HG03196 (cell line): ENCODE data around the gene BAZ2B.
"Not testable (repeated sequence)": the region's sequence is repeated elsewhere in the genome, so short reads cannot be mapped to it uniquely, and the experiment has no call there.

ENCODE experiments used
- ATAC-seq: cut with Tn5 transposase; IDR thresholded peaks from one replicate; pipeline ENCODE4 v1.9.1; 2021; ENCODE audit not compliant: unreplicated experiment

Gene BAZ2B

DNA sequence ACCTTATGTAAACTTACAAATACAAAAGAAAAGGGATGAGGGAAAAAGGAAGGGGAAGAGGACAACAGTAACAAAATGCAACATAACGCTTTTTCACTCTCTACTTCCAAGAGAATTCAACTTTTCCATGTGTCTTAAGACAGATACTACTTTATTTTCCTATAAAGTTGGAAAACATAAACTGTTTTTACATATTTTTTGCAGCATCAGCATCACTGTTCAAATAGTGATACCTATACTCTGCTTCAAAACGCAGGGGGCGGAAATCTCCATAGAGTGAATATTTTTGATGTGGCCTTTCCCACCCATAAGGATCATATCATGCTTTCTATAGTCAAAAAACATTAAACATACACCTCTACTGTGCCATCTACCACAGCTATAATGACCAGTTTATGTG lies 77.5 kb downstream of the BAZ2B start:
- no peak for ATAC-seq

DNA sequence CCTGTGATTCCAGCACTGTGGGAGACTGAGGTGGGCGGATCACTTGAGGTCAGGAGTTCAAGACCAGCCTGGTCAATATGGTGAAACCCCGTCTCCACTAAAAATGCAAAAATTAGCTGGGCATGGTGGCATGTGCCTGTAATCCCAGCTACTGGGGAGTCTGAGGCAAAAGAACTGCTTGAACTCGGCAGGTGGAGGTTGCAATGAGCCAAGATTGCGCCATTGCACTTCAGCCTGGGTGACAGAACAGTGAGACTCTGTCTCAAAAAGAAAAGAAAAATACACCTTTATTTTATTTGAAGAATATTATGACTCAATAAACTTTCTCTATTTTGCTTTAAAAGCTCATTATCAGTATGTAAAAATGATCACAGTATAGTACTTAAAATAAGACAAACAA lies 81.1 kb downstream of the BAZ2B start:
- ATAC-seq, result not testable (repeated sequence)

DNA sequence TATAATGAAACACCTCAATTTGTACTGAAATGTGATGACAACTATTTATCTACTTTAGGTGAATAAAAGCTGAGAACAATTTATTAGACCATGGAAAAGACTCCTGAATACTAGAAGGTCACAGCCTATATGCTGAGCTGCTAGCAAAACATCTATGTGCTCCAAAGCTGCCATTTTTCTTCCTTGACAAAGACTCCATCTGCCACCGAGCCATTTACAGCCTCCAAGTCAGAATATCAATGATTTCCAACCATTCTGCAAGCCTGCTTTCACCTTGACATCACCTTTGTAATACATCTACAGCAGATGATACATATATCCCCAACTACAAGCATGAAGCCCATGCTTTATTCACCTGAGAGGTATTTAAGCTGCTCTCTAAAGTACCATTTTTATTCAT lies 84.9 kb downstream of the BAZ2B start:
- ATAC-seq, result no peak

DNA sequence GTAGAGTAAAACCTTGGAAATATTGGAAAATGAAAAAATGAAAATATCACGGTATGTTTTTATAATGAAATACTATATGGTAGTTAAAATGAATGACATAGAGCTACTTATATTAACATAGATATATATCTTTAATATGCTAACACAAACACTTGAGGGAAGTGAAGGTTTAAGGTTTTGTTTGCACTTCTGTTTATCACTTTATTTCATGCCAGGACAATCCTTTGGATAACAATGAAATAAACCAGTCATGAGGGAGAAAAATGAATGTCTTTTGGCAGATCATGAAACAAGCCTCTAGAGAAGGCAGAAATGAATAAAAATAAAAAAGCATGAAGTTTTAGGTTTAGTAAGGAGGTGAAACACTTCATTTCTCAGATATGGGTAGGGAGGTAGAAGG lies 89.9 kb downstream of the BAZ2B start:
- ATAC-seq, result no peak

DNA sequence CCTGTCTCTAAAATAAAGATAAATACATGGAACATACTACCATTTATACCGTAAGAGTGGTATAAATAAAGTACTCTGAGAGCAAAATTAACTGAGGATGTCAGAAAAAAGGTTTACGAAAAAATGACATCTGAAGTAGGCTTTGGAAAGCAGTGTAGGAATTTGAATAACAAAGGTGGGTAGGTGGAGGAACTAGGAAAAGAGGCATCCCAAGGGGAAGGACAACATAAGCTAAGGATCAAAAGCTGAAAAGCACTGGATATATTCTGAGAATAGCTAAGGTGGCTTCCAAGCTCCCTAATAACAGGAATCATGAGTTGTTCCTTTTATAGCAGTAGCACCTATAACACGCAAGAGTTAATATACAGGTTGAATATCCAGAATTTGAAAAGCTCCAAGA lies 91.3 kb downstream of the BAZ2B start:
- ATAC-seq, result no peak

DNA sequence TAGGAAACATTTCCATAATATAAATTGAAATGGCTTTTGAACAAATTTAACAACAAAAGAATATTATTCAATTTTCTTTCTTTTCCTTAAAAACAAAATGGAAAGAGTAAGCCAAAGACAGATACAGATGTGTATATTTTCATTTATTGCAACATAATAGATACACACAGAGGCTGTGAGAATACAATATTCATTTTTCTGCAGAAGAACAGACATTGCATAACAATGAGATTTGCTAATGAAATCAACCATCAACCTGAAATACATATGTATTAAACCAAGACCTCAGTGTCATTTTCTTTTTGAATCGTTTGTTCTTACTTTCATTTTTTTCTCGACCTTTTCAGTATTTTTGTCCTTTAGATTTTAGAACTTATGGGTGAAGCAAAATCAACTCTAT lies 95.1 kb downstream of the BAZ2B start:
- ATAC-seq, result no peak

DNA sequence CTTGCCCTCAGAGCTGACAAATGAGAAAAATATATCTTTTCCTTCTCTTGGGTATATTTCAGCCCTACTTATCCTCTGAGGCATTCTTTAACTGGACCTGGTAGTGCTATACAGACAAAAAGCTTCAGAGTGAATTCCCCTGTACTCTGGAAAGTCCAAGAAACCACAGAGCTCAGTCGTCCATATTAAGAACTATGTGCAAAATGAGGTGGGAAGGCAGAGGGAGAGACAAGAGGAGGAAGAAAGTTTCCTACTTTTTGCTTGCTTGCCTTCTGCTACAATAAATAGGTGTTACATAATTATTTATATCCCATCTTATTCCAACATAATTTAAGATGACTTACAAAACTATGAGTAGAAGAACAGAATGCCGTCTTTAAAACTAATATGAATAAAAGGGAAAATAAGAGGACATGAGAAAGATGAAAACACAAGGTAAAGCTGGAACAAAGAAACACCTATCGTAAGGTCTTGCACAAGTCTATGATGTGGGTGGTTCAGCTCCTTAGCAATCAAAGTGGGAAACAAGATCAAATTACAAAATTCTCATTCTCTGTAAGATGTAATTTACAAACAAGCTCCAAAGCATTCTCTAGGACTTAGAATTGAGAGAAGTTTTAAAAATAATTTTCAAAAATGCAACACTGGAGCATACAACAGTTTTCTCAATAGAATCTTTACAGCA lies 97.9 kb downstream of the BAZ2B start:
- no peak for ATAC-seq

DNA sequence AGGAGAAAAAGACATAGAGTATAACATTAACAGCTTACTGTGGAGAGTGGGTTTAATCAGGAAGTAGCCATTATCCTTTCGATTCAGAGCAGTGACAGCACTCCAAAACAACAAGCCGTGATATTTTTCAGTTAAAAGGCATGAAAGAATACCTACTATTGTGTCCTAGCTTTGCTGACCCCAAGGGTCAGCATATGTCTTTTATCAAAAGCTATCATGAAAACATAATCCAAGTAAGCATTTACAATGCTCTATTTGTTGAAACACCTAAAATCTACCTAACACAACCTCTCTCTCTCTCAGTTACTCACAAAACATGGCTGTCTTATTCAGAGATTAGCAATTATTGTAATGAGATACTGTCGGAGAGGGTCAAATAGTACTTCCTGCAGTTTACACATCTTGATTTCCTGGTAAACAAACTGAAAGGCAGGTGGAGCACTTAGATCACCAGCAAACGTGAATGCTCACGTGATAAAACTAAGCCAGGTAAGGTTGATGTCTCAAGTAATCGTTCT lies 100.0 kb downstream of the BAZ2B start:
- ATAC-seq, result peak; percentile 85

DNA sequence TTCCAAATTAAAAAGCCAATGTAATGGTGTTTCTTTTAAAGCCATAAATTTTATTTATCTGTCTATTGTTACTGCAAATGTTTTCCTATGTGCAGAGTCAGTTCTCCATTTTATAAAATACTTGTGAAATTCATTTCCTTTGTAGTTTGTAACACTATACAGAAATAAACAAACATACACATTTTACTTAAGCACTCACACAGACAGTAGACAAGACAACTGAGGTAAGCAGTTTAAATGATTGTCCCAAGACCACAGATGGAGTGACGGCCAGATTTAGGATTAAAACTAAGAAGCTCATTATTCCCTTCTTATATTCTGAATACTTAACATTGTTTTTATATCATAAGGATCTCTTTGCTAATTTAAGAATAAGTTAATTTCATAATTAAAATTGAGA lies 100.9 kb downstream of the BAZ2B start:
- ATAC-seq, result no peak

DNA sequence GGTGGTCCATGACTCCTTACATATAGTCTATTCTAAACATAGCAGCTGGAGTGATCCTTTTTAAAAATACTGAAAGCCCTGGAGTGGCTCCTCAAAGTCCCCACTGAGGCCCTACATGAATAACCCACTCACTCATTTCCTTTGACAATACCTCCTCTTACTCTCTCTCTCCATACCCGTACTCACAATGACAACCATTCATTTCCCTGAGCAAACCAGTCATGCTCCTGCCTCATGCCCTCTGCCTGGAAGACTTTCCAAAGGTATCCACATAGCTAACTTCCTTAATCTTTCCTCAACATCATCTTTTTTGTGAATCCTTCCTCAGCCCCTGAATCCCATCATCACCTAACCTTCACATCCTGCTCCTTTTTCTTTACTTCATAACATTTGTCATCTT lies 102.6 kb downstream of the BAZ2B start:
- no peak for ATAC-seq

DNA sequence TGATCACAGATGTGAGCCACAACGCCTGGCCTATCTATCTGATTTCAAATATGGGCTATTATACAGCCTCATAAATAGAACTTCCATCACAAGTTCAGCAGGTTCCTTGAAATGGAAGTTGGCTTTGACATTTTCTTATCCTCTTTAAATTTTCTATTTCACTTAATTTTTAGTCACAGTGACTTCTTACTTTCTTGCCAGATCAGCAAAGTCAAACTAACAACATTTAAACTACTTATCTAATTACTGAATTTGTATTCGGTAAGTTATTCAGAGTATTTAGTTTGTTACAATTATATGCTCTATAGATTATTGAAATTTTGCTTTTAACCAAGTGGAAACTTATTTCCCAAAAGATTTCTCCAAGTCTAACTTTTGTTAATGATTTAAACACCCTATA lies 108.2 kb downstream of the BAZ2B start:
- ATAC-seq, result no peak

DNA sequence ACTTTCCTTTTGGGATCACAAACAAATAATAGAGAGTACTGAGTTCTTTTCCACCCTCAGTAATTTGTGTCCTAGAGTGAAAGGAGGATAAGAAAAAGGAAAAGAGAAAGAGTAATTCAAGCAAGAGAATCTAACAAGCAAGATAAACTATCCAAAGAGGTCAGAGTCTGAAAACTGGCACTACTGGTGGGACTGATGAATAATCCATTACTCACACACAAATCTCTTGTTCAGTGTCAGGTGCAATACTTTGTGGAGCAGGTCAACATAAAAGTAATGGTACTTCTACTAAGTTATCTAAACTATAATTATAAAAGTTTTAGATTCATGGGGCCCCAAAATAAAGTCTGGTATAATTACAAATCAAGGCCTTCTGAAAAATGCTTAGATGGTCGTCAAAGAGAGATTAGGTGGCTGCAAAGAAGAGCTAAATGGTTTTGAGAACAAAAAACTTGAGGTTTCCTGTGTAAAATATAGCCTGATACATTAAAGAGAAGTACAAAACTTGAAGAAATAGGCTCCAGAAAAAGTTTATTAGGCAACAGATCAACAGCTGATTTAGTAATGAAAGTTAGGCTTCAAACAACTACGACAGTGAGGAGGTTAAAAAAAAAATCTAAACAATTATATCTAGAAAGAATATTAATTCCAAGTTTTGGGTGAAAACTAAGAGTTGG lies 109.4 kb downstream of the BAZ2B start:
- no peak for ATAC-seq

DNA sequence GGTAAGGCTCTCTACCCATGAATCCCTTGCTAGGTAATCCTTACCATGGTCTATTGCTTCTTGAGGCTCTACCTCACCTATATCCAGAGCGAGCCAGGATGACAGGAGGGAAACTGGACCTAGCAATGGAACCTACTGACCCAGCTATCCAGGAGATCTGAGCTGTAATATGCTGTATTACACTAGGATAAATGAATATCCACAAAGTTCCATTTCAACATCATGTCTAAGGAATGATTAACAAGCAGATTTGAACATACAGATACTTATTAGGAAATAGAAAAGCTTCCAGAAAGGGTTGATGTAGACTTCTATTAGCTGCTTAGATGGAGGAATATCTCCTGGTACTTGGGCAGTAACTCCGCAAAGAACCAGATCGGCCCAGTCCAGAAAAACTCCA lies 110.1 kb downstream of the BAZ2B start:
- ATAC-seq, result no peak

DNA sequence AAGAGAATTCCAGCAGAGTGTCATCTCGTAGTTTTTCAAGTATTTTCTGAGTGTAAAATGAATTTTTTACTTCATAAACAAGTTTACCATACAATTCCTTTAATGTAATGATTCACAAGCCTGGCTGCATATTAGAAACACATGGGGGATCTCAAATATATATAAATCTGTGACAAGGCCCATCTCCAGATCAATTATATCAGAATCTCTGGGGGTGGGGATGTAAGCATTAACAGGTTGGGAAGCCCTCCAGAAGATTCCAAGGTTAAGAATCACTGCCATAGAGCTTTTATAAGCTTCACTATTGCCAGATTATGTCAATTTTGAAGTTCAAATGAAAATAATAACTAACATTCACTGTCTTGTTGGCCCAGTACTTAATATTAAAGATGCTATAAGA lies 111.2 kb downstream of the BAZ2B start:
- no peak for ATAC-seq

DNA sequence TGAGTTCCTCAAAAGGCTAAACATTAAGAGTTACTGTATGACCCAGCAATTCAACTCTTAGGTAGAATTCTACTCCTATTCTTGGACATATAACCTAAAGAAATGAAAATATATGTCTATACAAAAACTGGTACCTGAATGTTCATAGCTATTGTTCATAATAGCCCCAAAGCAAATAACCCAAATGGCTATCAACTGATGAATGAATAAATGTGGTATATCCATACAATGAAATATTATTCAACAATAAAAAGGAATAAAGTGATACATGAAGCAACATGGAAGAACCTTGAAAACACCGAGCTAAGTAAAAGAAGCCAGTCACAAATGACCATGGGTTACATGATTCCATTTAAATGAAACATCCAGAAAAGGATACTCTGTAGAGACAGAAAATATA lies 114.6 kb downstream of the BAZ2B start:
- ATAC-seq, result no peak

DNA sequence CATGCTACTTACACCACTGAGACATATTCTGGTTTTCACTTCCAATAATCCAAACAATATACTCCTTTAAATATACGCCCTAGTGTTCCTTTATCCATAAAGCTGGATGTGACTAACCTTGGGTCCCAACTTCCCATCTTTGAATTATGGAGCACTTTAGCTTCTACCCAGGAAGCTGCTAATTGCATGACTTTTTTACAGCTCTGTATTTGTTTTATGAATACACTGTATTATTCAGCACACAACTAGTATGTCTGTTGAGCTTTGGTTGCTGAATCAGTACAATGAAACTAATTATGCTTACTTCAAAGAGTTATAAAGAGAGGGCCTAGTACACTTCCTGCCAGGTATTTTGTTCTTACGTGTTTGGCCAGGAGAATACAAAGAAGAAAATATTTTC lies 118.5 kb downstream of the BAZ2B start:
- no peak for ATAC-seq

DNA sequence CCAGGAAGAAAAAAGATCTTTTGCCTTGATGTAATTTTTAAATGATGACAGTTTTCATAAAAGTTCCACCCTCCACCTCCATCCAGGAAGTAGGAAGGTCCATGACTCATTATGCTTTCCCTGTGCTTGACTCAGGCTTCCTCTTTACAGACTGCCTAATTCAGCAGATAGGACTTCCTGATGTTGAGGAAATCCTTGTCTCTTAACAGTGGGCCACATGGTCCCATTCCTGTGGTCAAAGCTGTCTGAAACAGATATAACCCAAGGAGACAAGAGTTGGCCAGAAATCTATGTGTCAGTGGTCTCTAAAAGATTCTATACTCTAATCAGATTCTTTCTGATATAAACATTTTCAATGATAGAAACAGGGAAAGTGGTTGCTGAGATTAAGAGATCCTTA lies 119.1 kb downstream of the BAZ2B start:
- no peak for ATAC-seq

DNA sequence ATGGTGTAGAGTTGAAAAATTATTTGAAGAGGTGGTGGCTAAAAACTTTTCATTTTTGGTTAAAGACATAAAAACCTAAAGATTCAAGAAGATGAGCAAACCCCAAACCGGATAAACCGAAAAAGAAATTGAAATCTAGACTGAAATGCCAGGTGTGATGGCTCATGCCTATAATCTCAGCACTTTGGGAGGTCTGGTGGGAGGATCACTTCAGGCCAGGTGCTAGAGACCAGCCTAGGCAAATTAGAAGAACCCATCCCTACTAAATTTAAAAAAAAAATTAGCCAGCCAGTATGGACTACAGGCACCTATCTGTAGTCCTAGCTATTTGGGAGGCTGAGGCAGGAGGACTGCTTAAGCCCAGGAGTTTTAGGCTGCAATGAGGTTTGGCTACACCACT lies 126.9 kb downstream of the BAZ2B start:
- ATAC-seq, result no peak

DNA sequence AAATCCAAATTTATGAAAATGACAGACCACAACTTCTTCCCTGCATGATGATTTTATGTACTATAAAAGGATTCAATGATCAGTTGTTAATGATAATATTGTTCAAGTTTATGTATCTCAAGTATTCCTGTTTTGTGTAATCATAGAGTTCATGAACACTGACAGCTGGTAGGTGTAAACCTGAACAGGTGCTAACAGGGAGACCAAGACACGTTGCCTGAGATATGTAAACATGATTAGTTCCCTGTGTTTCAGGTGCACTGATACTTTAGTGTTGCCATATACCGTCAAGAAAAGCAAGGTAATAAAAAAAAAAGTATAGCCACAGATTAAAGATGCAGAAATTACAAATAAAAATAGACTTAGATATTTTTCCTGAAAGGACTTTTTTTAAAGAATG lies 131.8 kb downstream of the BAZ2B start:
- no peak for ATAC-seq

DNA sequence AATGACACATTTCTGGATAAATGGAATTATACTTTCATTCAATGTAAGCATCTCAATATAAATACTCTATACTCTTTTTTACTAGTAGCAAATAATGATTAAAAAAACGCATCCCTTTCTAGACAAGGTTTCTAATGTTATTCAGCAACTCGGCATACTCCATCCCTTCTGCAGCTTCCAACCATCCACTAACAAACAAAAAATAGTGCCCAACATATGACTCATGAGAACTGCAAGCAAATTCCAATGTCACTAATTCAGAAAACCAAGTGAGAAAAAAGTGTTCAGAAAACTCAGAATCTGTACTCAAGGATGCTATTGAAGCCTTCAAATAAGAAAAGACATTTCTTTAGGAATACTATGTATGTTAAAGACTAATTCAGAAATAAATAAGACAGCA lies 140.0 kb downstream of the BAZ2B start:
- ATAC-seq, result no peak

DNA sequence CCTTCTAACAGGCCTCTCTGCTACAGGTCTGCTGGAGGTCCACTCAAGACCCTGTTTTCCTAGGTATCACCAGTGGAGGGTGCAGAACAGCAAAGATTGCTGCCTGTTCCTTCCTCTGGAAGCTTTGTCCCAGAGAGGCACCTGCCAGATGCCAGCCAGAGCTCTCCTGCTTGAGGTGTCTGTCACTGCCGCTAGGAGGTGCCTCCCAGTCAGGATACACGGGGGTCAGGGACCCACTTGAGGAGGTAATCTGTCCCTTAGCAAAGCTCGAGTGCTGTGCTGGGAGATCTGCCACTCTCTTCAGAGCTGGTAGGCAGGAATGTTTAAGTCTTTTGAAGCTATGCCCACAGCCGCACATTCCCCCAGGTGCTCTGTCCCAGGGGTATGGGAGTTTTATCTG lies 140.6 kb downstream of the BAZ2B start:
- no peak for ATAC-seq

DNA sequence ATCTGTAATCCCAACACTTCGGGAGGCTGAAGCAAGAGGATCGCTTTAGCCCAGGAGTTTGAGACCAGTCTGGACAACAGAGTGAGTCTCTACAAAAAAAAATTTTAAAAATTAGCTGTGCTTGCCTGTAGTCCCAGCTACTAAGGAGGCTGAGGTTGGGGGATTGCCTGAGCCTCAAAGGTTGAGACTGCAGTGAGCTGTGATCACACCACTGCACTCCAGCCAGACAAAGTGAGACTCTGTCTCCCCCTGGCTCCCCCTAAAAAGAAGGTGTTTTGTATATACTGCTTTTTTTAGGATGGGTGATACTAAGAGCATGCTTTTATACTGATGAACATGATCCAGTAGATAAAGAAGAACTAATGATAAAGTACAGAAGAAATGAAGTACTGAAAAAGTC lies 145.0 kb downstream of the BAZ2B start:
- no peak for ATAC-seq

DNA sequence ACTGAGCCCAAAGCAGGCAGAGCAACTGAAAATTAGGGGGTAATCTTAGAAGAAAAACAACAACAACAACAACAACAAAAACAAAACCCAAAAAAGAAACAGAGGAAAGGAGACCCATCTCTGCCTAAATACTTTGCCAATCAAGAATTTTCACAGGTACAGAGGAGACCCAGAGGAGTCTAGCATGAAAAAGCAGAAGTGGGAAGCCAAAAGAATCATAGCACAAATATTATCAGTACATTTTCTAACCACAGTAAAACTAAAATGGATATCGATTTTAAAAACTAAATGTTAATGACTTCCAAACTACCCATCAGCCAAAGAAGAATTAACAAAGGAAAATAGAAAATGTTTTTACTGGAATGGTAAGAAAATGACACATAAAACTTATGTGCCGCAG lies 148.1 kb downstream of the BAZ2B start:
- no peak for ATAC-seq
